Left ventricle myocardium inferior (tissue), 1 donor: ENCODE data around the gene OPRM1. TPM values are rescaled to one million over a fixed set of nuclear protein-coding genes. Genes with fewer than 3 reads are reported as not detected.

Source experiments
- DNase-seq: peaks from one replicate; pipeline ENCODE4 v3.0.0-alpha.2; 2020
- H3K27ac ChIP-seq: fragments of 200-600 bp; replicated peaks from 2 replicates; pipeline ENCODE4 v1.8.0; 2021
- H3K27me3 ChIP-seq: fragments of 200-600 bp; 2 replicates; pipeline ENCODE4 v1.8.0; 2021; ENCODE audit warnings: low read depth
- H3K36me3 ChIP-seq: fragments of 200-600 bp; 2 replicates; pipeline ENCODE4 v1.8.0; 2021
- H3K4me1 ChIP-seq: fragments of 200-600 bp; 2 replicates; pipeline ENCODE4 v1.8.0; 2021
- H3K4me3 ChIP-seq: fragments of 200-600 bp; 2 replicates; pipeline ENCODE4 v1.8.0; 2021; ENCODE audit warnings: mild to moderate bottlenecking, moderate library complexity
- H3K9me3 ChIP-seq: fragments of 200-600 bp; replicated peaks from 2 replicates; pipeline ENCODE4 v1.8.0; 2021
- intact Hi-C: fragments of 100-400 bp; cut with micrococcal nuclease; formaldehyde crosslinking; loops from one replicate; pipeline ENCODE4 v1.11.0; 2022
- total RNA-seq: library from RNA; stranded (reverse); fragmentation: NEBNext Ultra II Directional; extraction: Animal tissue kit (Norgen Biotek cat#: 25700); gene quantifications from one replicate; pipeline ENCODE4 v1.2.1, GENCODE V29; 2021
- TF ChIP-seq, protein P1 (sequence below): fragments of 200-600 bp; IDR thresholded peaks from 2 replicates; pipeline ENCODE4 v1.8.0; 2021; ENCODE audit warnings: antibody characterized with exemption, mild to moderate bottlenecking, borderline replicate concordance
- donor health status: DM: no; HTN: yes; CAD: no; lungs with severe emphysema.

The OPRM1 gene
- total RNA-seq, 1 donor from 2014 or later, result not detected

GRCh38 chr6:154058963-154059680, 20.1 kb downstream of the OPRM1 start:
- TF ChIP-seq, protein P1, sequence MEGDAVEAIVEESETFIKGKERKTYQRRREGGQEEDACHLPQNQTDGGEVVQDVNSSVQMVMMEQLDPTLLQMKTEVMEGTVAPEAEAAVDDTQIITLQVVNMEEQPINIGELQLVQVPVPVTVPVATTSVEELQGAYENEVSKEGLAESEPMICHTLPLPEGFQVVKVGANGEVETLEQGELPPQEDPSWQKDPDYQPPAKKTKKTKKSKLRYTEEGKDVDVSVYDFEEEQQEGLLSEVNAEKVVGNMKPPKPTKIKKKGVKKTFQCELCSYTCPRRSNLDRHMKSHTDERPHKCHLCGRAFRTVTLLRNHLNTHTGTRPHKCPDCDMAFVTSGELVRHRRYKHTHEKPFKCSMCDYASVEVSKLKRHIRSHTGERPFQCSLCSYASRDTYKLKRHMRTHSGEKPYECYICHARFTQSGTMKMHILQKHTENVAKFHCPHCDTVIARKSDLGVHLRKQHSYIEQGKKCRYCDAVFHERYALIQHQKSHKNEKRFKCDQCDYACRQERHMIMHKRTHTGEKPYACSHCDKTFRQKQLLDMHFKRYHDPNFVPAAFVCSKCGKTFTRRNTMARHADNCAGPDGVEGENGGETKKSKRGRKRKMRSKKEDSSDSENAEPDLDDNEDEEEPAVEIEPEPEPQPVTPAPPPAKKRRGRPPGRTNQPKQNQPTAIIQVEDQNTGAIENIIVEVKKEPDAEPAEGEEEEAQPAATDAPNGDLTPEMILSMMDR, result no peak
- Histone ChIP-seq H3K4me1 (no peaks in the 10 kb centered on the region), H3K27me3 (no peaks in the 10 kb centered on the region), H3K36me3 (no peaks in the 10 kb centered on the region), H3K27ac (no peak overlapping the region), H3K4me3 (no peak overlapping the region), H3K9me3 (peaks cover 15% of the 10 kb centered on the region)
- DNase-seq, result no peak
- intact Hi-C loops, result no loop called here

DNA sequence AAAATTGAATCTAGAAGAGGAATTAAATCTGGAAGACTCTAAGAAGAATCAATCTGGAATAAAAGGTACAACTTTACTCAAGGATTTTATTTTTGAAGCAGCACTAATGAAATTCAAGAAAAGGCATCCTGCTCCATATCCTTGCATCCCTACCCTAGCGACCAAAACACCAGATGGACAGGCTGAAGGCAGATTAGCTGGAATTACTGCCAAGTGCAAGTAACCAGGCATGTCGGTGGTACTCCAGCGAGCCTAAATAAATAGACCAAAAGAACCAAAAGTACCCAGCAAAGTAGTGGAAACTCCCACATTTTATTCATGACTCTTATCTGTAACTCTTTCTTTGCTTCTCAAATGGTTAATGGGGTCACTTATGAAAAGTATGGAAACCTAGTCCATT, 21.0 kb downstream of the OPRM1 start:
- intact Hi-C loops, result no loop called here
- DNase-seq, result no peak
- Histone ChIP-seq H3K4me3 (no peak overlapping the region), H3K4me1 (no peaks in the 10 kb centered on the region), H3K9me3 (peaks cover 24% of the 10 kb centered on the region), H3K36me3 (no peaks in the 10 kb centered on the region), H3K27ac (no peak overlapping the region), H3K27me3 (no peaks in the 10 kb centered on the region)
- TF ChIP-seq, protein P1, result no peak

GRCh38 chr6:154070041-154070440, 31.0 kb downstream of the OPRM1 start:
- Histone ChIP-seq H3K27me3 (no peaks in the 10 kb centered on the region), H3K4me3 (no peak overlapping the region), H3K36me3 (no peaks in the 10 kb centered on the region), H3K4me1 (no peaks in the 10 kb centered on the region), H3K27ac (no peak overlapping the region), H3K9me3 (peaks cover 25% of the 10 kb centered on the region)
- intact Hi-C loops, result no loop called here
- TF ChIP-seq, protein P1, result no peak
- DNase-seq, result no peak

GRCh38 chr6:154070657-154071056, 31.6 kb downstream of the OPRM1 start:
- no peak for DNase-seq
- no peaks in the 10 kb centered on the region for H3K27me3 ChIP-seq
- intact Hi-C loops, result no loop called here
- H3K4me1 ChIP-seq, result no peaks in the 10 kb centered on the region
- H3K4me3 ChIP-seq, result no peak overlapping the region
- TF ChIP-seq, protein P1, result no peak
- no peaks in the 10 kb centered on the region for H3K36me3 ChIP-seq
- H3K9me3 ChIP-seq, result peaks cover 18% of the 10 kb centered on the region
- no peak overlapping the region for H3K27ac ChIP-seq

GRCh38 chr6:154071236-154071635, 32.2 kb downstream of the OPRM1 start:
- Histone ChIP-seq H3K4me3 (no peak overlapping the region), H3K4me1 (no peaks in the 10 kb centered on the region), H3K27me3 (no peaks in the 10 kb centered on the region), H3K9me3 (peaks cover 13% of the 10 kb centered on the region), H3K36me3 (no peaks in the 10 kb centered on the region), H3K27ac (no peak overlapping the region)
- TF ChIP-seq, protein P1, result no peak
- DNase-seq, result no peak
- intact Hi-C loops, result no loop called here
